K562 (cell line): ENCODE results near the gene SPINK7. TPM values are rescaled to one million over a fixed set of nuclear protein-coding genes. Genes with fewer than 3 reads are reported as not detected.

Source experiments
- ATAC-seq: fragments of 200-7000 bp; cut with Tn5 transposase; 3 replicates; pipeline ENCODE4 v1.9.1; 2020; ENCODE audit warnings: moderate library complexity
- BruUV-seq: library from RNA; stranded (reverse); fragments of 400-500 nt; replicated peaks from 2 replicates; lab custom pipeline; 2021; lab: Mats Ljungman, UMichigan
- CTCF ChIA-PET: fragments of 300-600 bp; formaldehyde crosslinking; extraction: SDS; loops from one replicate; lab custom pipeline; 2021; ENCODE audit warnings: low intra/inter-chr PET ratio; lab: Yijun Ruan, JAX
- POLR2A ChIA-PET: fragments of 300-600, 350-650 bp; sonication (Branson Sonifier 250); formaldehyde crosslinking; extraction: SDS; loops from one replicate; lab custom pipeline; 2021; ENCODE audit warnings: antibody characterized with exemption, inconsistent platforms; lab: Yijun Ruan, JAX
- DNase-seq, 4 experiments: peaks; one replicate each; pipeline versions ENCODE4 v3.0.0 to v3.0.0-alpha.2; 2011 to 2018; ENCODE audit warnings: low spot score in 3 of 4, mixed read lengths in 3 of 4; ENCODE audit errors: extremely low read depth in 1 of 4
- FAIRE-seq: peaks from 2 replicates; lab custom pipeline; 2011; peaks lifted over from hg19 to GRCh38; lab: Jason Lieb, UNC
- H2AFZ ChIP-seq: 2 replicates; pipeline ENCODE4 v1.6.0; 2011; ENCODE audit warnings: low read depth, low read length, control low read depth, inconsistent platforms
- H3K27ac ChIP-seq: fragments of 200-600 bp; 3 replicates; pipeline ENCODE4 v1.8.0; 2011; ENCODE audit warnings: low read depth, mild to moderate bottlenecking, control low read depth, inconsistent platforms, low read length, moderate library complexity, mixed read lengths; ENCODE audit errors: extremely low read depth
- H3K27me3 ChIP-seq, 2 experiments: fragments of 300-600 bp in 1 of 2; 2 replicates in 1 of 2; 3 replicates in 1 of 2; pipeline versions ENCODE4 v1.6.0 to v1.8.0; 2011; ENCODE audit warnings: inconsistent platforms in 2 of 2, low read length in 2 of 2, mild to moderate bottlenecking in 1 of 2, mixed read lengths in 1 of 2, moderate library complexity in 1 of 2; ENCODE audit not compliant: control insufficient read depth in 2 of 2, insufficient read depth in 2 of 2
- H3K36me3 ChIP-seq: fragments of 300-600 bp; 3 replicates; pipeline ENCODE4 v1.8.0; 2011; ENCODE audit warnings: mild to moderate bottlenecking, low read length, inconsistent platforms; ENCODE audit not compliant: control insufficient read depth, insufficient read depth
- H3K4me1 ChIP-seq, 2 experiments: fragments of 200-600 bp in 1 of 2; replicated peaks in 1 of 2; 2 replicates in 1 of 2; 3 replicates in 1 of 2; pipeline versions ENCODE4 v1.5.1 to v1.8.0; 2011; ENCODE audit warnings: inconsistent platforms in 2 of 2, low read length in 2 of 2, mild to moderate bottlenecking in 1 of 2, mixed read lengths in 1 of 2, moderate library complexity in 1 of 2; ENCODE audit not compliant: control insufficient read depth in 2 of 2, insufficient read depth in 2 of 2
- H3K4me2 ChIP-seq: 2 replicates; pipeline ENCODE4 v1.6.1; 2011; ENCODE audit warnings: low read length, control low read depth, inconsistent platforms, mixed read lengths; ENCODE audit not compliant: insufficient read depth
- H3K4me3 ChIP-seq: fragments of 200-600 bp; sonication (generic), shearing (Covaris generic); 2 replicates; pipeline ENCODE4 v1.5.1; 2016; ENCODE audit warnings: control low read depth, inconsistent platforms
- H3K79me2 ChIP-seq: fragments of 200-600 bp; 3 replicates; pipeline ENCODE4 v1.8.0; 2011; ENCODE audit warnings: low read length, inconsistent platforms; ENCODE audit not compliant: control insufficient read depth, insufficient read depth
- H3K9ac ChIP-seq, 2 experiments: 2 replicates each; pipeline versions ENCODE4 v1.6.0 to v1.6.1; 2011; ENCODE audit warnings: low read depth in 2 of 2, low read length in 2 of 2, control low read depth in 1 of 2, inconsistent platforms in 1 of 2, mild to moderate bottlenecking in 1 of 2, mixed read lengths in 1 of 2; ENCODE audit not compliant: insufficient read depth in 1 of 2
- H3K9me1 ChIP-seq: one replicate; pipeline ENCODE4 v1.6.0; 2011; ENCODE audit warnings: inconsistent platforms, mild to moderate bottlenecking, low read length, moderate library complexity; ENCODE audit not compliant: control insufficient read depth, insufficient read depth
- H3K9me3 ChIP-seq: replicated peaks from 2 replicates; pipeline ENCODE4 v1.5.1; 2011; ENCODE audit warnings: low read depth, low read length, inconsistent platforms; ENCODE audit not compliant: control insufficient read depth, insufficient read depth
- H4K20me1 ChIP-seq: replicated peaks from 2 replicates; pipeline ENCODE4 v1.6.1; 2011; ENCODE audit warnings: low read length, inconsistent platforms, mixed read lengths; ENCODE audit not compliant: control insufficient read depth, insufficient read depth
- ARID1B ChIP-seq: fragments of 450-650 bp; IDR thresholded peaks from 2 replicates; pipeline ENCODE4 v1.6.1; 2016; ENCODE audit warnings: antibody characterized with exemption, mild to moderate bottlenecking, inconsistent platforms
- CSDE1 ChIP-seq, 2 experiments: fragments of 450-650 bp; IDR thresholded peaks; 2 replicates each; pipeline ENCODE4 v1.6.1; 2016; ENCODE audit warnings: mild to moderate bottlenecking in 1 of 2
- EHMT2 ChIP-seq: fragments of 450-650 bp; IDR thresholded peaks from 2 replicates; pipeline ENCODE4 v1.6.1; 2018; ENCODE audit warnings: antibody characterized with exemption
- FOXK1 ChIP-seq: sonication (generic); formaldehyde crosslinking; IDR thresholded peaks from 2 replicates; pipeline ENCODE4 v1.8.0; 2022; ENCODE audit warnings: missing genetic modification reagents, mild to moderate bottlenecking, borderline replicate concordance
- MEIS2 ChIP-seq: fragments of 450-650 bp; IDR thresholded peaks from 2 replicates; pipeline ENCODE4 v1.6.1; 2014; ENCODE audit warnings: mild to moderate bottlenecking; ENCODE audit not compliant: partially characterized antibody
- NCOA1 ChIP-seq: fragments of 450-650 bp; IDR thresholded peaks from 2 replicates; pipeline ENCODE4 v1.6.1; 2016; ENCODE audit warnings: low read depth
- RAD21 ChIP-seq, 2 experiments: fragments of 250-450 bp in 1 of 2; fragments of 450-650 bp in 1 of 2; sonication (Bioruptor Pico) in 1 of 2; formaldehyde crosslinking in 1 of 2; IDR thresholded peaks in 1 of 2; conservative IDR thresholded peaks in 1 of 2; 2 replicates each; pipeline versions ENCODE4 v1.4.0 to v1.8.0; 2020 to 2022; ENCODE audit warnings: mild to moderate bottlenecking in 2 of 2, moderate library complexity in 1 of 2
- TRIM28 ChIP-seq: fragments of 450-650 bp; IDR thresholded peaks from 2 replicates; pipeline ENCODE4 v1.6.1; 2017
- WGBS: fragments of 100-300 bp; shearing (Covaris generic); methylation state at CpG from one replicate; pipeline ENCODE4 v1.1.6; 2016; ENCODE audit warnings: low coverage, mixed read lengths; ENCODE audit not compliant: insufficient coverage; ENCODE audit errors: missing lambda C conversion rate; 5-methylcytosine and 5-hydroxymethylcytosine counted together
- in situ Hi-C: fragments of 300-500 bp; cut with MboI; formaldehyde crosslinking; loops from 4 replicates; pipeline ENCODE4 v1.15.0; 2018; ENCODE audit warnings: inconsistent platforms, mixed read lengths
- intact Hi-C: fragments of 100-400 bp; cut with micrococcal nuclease; formaldehyde crosslinking; loops from 2 replicates; pipeline ENCODE4 v1.14.2; 2022
- polyA plus RNA-seq, 8 experiments: library from polyadenylated mRNA; depleted of rRNA in 4 of 8; stranded (reverse) in 5 of 8; unstranded in 3 of 8; fragments of >200 nt; fragmentation: Nextera tagmentation in 2 of 8; fragmentation: Illumina TruSeq in 1 of 8; extraction: Ambion mirVana in 2 of 8; extraction: Trizol in 1 of 8; gene quantifications; 2 replicates each; pipeline versions ENCODE4 v1.2.1 to v1.2.3, GENCODE V29; 2011 to 2014; ENCODE audit warnings: inconsistent platforms in 1 of 8, missing spikeins in 1 of 8
- total RNA-seq, 7 experiments: library from RNA; depleted of rRNA in 6 of 7; stranded (reverse); fragments of >200 nt in 6 of 7; fragmentation: Illumina TruSeq in 2 of 7; extraction: Trizol in 2 of 7; gene quantifications; 2 replicates each; pipeline versions ENCODE4 v1.2.1 to v1.2.3, GENCODE V29; 2011 to 2021; ENCODE audit warnings: low replicate concordance in 1 of 7

SPINK7 gene
- total and polyA plus RNA-seq, 9 of the 15 experiments (the other 6 are each of a cell fraction or from before 2014, with no cell fraction given), result not detected

DNA sequence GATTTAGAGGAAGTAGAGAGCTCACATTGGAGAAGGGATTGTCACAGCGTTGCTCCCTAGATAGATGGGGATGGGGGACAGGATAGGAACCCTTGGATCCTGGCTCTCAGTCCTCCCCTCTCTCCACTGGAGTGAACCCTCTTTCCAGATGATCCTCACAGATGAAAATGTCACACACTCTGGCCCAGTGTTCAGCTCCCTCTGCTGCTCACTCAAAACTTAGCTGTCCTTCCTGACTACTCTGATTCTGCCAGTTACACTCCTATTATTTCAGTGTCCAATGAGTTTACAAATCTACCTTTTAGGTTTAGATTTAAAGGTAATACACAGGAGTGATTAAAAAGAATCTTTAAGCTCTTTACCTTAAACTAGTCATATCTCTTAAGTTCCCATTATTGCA, 5.8 kb upstream of the SPINK7 start:
- in situ Hi-C loops (no loop called here), intact Hi-C loops (no loop called here)
- Histone ChIP-seq H2AFZ (no peak overlapping the region), H3K79me2 (no peaks in the 10 kb centered on the region), H3K9ac (no peak overlapping the region), H3K36me3 (no peaks in the 10 kb centered on the region), H3K4me3 (no peak overlapping the region), H3K27ac (no peak overlapping the region), H3K9me1 (no peaks in the 10 kb centered on the region), H3K9me3 (0 out of 2 replicates have a peak, but pooled peaks cover 2% of the 10 kb centered on the region), H4K20me1 (no peaks in the 10 kb centered on the region), H3K4me2 (no peak overlapping the region), H3K4me1 (no peaks in the 10 kb centered on the region), H3K27me3 (no peaks in the 10 kb centered on the region)
- TF ChIP-seq RAD21 (CRISPR knock-in tag; conservative IDR thresholded peaks at IDR 0.05 in 1 of 2, IDR thresholded peaks at IDR 0.05 in 1 of 2), result peak in 1 of 2 experiments; percentile 21; a peak in 2 of 4 replicates
- no peak for TF ChIP-seq TRIM28
- TF ChIP-seq CSDE1 (IDR thresholded peaks at IDR 0.05), result no peak
- TF ChIP-seq FOXK1 (CRISPR knock-in tag), result no peak
- BruUV-seq, result no TSS peak
- no peak for DNase-seq
- CTCF ChIA-PET, result no interaction called here
- 0% methylated on average over 1 of the region's 1 CpG for WGBS
- POLR2A ChIA-PET, result no interaction called here
- FAIRE-seq, result no peak
- ATAC-seq, result no peak

GRCh38 chr5:148309019-148309418, 3.2 kb upstream of the SPINK7 start:
- Histone ChIP-seq H3K27me3 (no peaks in the 10 kb centered on the region), H2AFZ (no peak overlapping the region), H4K20me1 (no peaks in the 10 kb centered on the region), H3K4me2 (no peak overlapping the region), H3K27ac (no peak overlapping the region), H3K36me3 (no peaks in the 10 kb centered on the region), H3K9me3 (0 out of 2 replicates have a peak, but pooled peaks cover 2% of the 10 kb centered on the region), H3K9ac (no peak overlapping the region), H3K79me2 (no peaks in the 10 kb centered on the region), H3K4me3 (no peak overlapping the region), H3K9me1 (no peaks in the 10 kb centered on the region), H3K4me1 (no peaks in the 10 kb centered on the region)
- peak; percentile 10 for TF ChIP-seq MEIS2
- TF ChIP-seq NCOA1, result no peak
- TF ChIP-seq EHMT2, result no peak
- TF ChIP-seq ARID1B, result no peak
- ChIA-PET CTCF (no interaction called here), POLR2A (no interaction called here)
- in situ Hi-C loops, result no loop called here
- ATAC-seq (no peak), FAIRE-seq (no peak), DNase-seq (no peak)
- WGBS, result 0% methylated on average over 3 of the region's 3 CpGs
- no TSS peak for BruUV-seq
- intact Hi-C loops, result no loop called here
